Loucy (cell line): ENCODE measurements around the gene PPFIA3.

Source experiments
- CTCF ChIP-seq: fragments of 200-600 bp; sonication (generic); conservative IDR thresholded peaks from 2 replicates; pipeline ENCODE4 v1.5.1; 2014; ENCODE audit warnings: mild to moderate bottlenecking, antibody characterized with exemption, low read length
- EZH2phosphoT487 ChIP-seq: fragments of 200-600 bp; IDR thresholded peaks from 2 replicates; pipeline ENCODE4 v1.6.1; 2018; ENCODE audit warnings: antibody characterized with exemption, mild to moderate bottlenecking, moderate library complexity, borderline replicate concordance

- no peak for TF ChIP-seq CTCF
- TF ChIP-seq EZH2phosphoT487 = no peak
Observed at GRCh38 chr19:49150944-49151243, 31.6 kb downstream of the PPFIA3 start.
